Measurements from ENCODE around the gene FEM1B. TPM values are rescaled to one million over a fixed set of nuclear protein-coding genes. Genes with fewer than 3 reads are reported as not detected.

Gene FEM1B
- total RNA-seq, 2 donors from 2014 or later, result 51.3 to 54.6 TPM

DNA sequence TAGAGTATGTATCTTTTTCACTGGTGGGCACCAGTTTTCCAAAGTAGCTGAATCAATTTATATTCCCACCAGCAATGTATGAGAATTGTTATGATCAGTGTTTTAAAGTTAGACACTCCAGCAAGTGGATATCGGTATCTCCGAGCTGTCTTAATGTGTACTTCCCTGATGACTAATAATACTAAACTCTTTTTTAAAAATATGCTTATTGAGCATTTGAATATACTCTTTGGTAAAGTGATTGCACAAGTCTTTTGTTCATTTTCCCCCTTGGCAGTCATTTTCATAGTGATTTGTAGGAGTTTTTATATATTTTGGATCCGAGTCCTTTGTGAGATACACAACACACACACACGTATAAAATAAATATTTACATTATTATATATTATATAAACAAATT lies 12.5 kb upstream of the FEM1B start:
- no peak for DNase-seq
- no peak for ATAC-seq (replicated peaks in 1 of 2)
- H3K4me3 Mint-ChIP-seq, result no peak overlapping the region
- H3K4me1 Mint-ChIP-seq (ENCODE audit: low read depth), result no peaks in the 10 kb centered on the region
- no peaks in the 10 kb centered on the region for H3K9me3 Mint-ChIP-seq
- peaks cover 25% of the 10 kb centered on the region for H3K27me3 Mint-ChIP-seq (ENCODE audit: low read depth)
- no peaks in the 10 kb centered on the region for H3K36me3 Mint-ChIP-seq (ENCODE audit: insufficient read depth in 2 of 2)
- H3K27ac Mint-ChIP-seq, result no peak overlapping the region

DNA sequence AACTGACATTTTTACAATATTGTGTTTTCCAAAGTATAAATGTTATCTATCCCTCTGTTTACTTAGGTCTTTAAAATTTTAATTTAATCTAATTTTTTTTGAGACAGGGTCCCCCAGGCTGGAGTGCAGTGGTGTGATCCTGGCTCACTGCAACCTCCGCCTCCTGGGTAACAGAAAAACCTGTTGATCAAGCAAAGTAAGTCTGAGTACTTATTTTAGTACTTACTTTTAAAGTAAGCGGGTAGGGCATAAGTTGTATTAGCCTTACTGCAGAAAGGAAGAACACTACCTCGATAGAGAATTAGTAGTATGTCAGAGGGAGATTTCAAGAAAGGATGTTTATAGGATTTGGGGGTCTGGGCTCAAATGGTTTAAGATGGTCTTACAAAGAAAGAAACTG lies 11.9 kb upstream of the FEM1B start:
- H3K9me3 Mint-ChIP-seq, result no peaks in the 10 kb centered on the region
- no peak overlapping the region for H3K27ac Mint-ChIP-seq
- H3K27me3 Mint-ChIP-seq (ENCODE audit: low read depth), result peaks cover 25% of the 10 kb centered on the region
- no peak for DNase-seq
- H3K4me1 Mint-ChIP-seq (ENCODE audit: low read depth), result no peaks in the 10 kb centered on the region
- no peaks in the 10 kb centered on the region for H3K36me3 Mint-ChIP-seq (ENCODE audit: insufficient read depth in 2 of 2)
- H3K4me3 Mint-ChIP-seq, result no peak overlapping the region
- ATAC-seq (replicated peaks in 1 of 2), result no peak

- peaks cover 6% of the 10 kb centered on the region for H3K4me1 Mint-ChIP-seq (ENCODE audit: low read depth)
- no peak overlapping the region for H3K27ac Mint-ChIP-seq
- peaks cover 25% of the 10 kb centered on the region for H3K27me3 Mint-ChIP-seq (ENCODE audit: low read depth)
- no peak for ATAC-seq (replicated peaks in 1 of 2)
- DNase-seq, result no peak
- no peaks in the 10 kb centered on the region for H3K36me3 Mint-ChIP-seq (ENCODE audit: insufficient read depth in 2 of 2)
- no peak overlapping the region for H3K4me3 Mint-ChIP-seq
- H3K9me3 Mint-ChIP-seq, result no peaks in the 10 kb centered on the region
Measured at GRCh38 chr15:68268405-68268804, 9.1 kb upstream of the FEM1B start.

DNA sequence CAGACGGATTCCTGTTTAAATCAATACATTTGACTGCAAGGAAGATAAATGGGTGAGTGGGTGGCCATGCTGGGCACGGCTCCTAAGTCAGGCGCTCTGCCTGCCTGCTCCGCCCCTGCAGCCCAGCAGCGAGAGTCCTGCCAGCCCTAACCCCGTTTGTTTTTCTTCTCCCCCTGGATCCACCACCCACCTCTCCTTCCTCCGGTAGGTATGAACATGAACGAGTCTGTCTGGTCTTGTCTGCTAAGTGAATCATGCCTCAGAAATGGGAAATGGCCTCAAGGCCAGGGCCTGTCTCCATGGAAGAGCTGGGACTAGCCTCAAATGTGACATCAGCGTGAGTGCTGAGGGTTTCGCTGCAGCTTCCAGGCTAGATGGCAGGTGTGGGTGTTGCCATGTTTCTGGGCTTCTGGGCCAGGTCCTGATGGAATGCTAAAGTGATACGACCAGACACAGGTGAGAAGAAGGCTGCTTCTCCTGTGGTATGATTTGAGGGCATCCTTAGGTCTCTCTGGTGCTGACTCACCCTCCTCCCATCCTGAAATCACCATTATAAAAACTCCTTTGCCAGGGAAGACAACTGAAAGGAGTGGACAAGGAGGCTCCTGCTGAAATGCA lies 5.6 kb upstream of the FEM1B start:
- no peaks in the 10 kb centered on the region for H3K36me3 Mint-ChIP-seq (ENCODE audit: insufficient read depth in 2 of 2)
- no peak overlapping the region for H3K4me3 Mint-ChIP-seq
- no peaks in the 10 kb centered on the region for H3K9me3 Mint-ChIP-seq
- ATAC-seq (replicated peaks in 1 of 2), result no peak
- no peak overlapping the region for H3K27ac Mint-ChIP-seq
- no peak for DNase-seq
- peaks cover 12% of the 10 kb centered on the region for H3K27me3 Mint-ChIP-seq (ENCODE audit: low read depth)
- H3K4me1 Mint-ChIP-seq (ENCODE audit: low read depth), result peaks cover 21% of the 10 kb centered on the region

DNA sequence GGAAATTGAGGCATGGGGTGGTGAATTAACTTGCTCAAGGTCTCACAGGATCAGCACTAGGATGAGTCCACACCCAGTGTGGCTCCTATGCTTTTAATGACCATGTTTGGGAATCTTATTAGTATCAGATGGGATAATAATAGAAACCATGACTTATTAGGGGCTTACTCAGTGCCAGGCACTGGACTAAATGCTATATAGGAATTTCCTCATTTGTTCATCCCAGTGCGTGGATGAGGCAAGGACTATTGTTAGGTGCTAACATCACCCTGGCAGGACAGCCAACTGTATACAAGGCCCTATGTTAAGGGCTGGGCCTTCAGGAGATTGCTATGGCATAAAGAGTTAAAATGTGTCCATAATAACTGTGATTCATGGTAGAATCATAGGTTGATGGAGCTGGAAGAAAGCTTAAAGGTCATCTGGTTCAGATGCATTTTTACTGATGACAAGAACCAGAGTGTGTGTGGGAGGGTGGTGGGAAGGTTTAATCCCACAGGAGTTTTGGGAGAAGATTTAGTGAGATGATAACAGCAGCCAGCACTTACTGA lies 4.7 kb upstream of the FEM1B start:
- peaks cover 22% of the 10 kb centered on the region for H3K4me1 Mint-ChIP-seq (ENCODE audit: low read depth)
- ATAC-seq (replicated peaks in 1 of 2), result no peak
- H3K9me3 Mint-ChIP-seq, result no peaks in the 10 kb centered on the region
- H3K36me3 Mint-ChIP-seq (ENCODE audit: insufficient read depth in 2 of 2), result no peaks in the 10 kb centered on the region
- H3K27me3 Mint-ChIP-seq (ENCODE audit: low read depth), result peaks cover 10% of the 10 kb centered on the region
- H3K27ac Mint-ChIP-seq, result no peak overlapping the region
- no peak for DNase-seq
- H3K4me3 Mint-ChIP-seq, result no peak overlapping the region

DNA sequence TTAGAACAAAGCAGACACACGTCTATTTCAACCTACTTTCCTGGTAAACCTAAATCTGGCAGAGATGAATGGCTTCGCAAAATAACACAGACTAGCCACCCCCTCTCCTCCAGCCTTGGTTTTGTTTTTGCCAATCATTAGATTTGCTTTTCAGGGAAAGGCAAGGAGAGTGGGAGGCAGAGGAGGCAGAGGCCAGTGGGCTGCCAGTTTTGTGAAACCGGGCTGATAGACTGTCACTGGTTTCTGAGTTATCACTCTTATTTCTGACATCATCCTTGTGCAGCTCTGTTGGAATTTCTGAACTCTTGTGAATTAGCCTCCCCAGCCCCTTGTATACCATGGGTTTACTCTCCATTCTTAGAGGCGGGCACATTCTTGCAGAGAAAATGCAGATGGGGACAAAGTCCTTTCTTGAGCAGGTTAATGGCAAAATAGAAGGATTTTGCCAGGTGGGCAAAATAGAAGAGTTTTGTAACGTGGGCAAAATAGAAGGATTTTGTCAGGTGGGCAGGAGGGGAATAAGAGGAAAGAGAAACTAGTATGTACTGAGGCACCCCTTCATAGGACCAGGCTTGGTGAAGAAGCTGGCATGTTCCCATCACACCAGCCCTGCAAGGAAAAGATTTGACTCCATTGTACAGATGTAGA lies 3.2 kb upstream of the FEM1B start:
- Mint-ChIP-seq H3K4me1 (ENCODE audit: low read depth) (peaks cover 28% of the 10 kb centered on the region), H3K27me3 (ENCODE audit: low read depth) (no peaks in the 10 kb centered on the region), H3K9me3 (no peaks in the 10 kb centered on the region), H3K36me3 (ENCODE audit: insufficient read depth in 2 of 2) (peaks cover 3 to 6% of the 10 kb centered on the region in 2 donors), H3K4me3 (no peak overlapping the region), H3K27ac (no peak overlapping the region)
- DNase-seq (no peak), ATAC-seq (replicated peaks in 1 of 2) (no peak)

DNA sequence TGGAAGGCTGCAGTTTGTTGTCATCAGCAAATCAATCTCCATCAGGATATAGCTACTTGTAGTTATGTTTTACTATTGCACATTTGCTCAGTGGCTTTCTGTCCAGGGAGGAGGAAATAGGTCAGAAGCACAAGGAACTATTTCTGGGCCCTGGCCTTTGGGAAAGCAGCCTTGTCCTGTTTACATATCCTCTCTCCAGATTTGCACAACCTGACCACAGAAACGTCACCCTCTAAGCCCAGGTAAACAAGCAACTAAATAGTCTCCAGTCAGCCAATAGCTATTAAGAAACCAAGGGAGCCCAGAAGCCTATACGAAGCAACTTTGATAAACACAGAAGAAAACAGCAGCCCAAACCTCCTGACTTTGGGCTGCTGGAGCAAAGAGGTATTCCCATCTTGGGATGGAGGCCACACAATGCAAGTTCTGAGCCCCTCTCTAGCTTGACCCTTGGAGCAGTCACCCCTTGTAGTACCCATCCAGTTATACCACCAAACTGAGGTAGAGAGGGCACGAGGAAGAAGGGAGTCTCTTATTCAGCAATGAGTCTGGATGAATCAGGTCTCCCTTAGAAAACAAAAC lies 2.3 kb upstream of the FEM1B start:
- ATAC-seq (replicated peaks in 1 of 2), result no peak
- no peaks in the 10 kb centered on the region for H3K27me3 Mint-ChIP-seq (ENCODE audit: low read depth)
- no peak overlapping the region for H3K27ac Mint-ChIP-seq
- peaks cover 37% of the 10 kb centered on the region for H3K4me1 Mint-ChIP-seq (ENCODE audit: low read depth)
- H3K4me3 Mint-ChIP-seq, result peak overlapping the region in 1 of 2 donors; percentile 38
- no peaks in the 10 kb centered on the region for H3K9me3 Mint-ChIP-seq
- DNase-seq, result no peak
- H3K36me3 Mint-ChIP-seq (ENCODE audit: insufficient read depth in 2 of 2), result peaks cover 6% of the 10 kb centered on the region in 2 donors

GRCh38 chr15:68276668-68277067 lies 877 bp upstream of the FEM1B start:
- Mint-ChIP-seq H3K36me3 (ENCODE audit: insufficient read depth in 2 of 2) (peaks cover 6 to 11% of the 10 kb centered on the region in 2 donors), H3K4me1 (ENCODE audit: low read depth) (peaks cover 51% of the 10 kb centered on the region), H3K27me3 (ENCODE audit: low read depth) (no peaks in the 10 kb centered on the region), H3K9me3 (no peaks in the 10 kb centered on the region), H3K4me3 (peak overlapping the region; percentile 94 to 100), H3K27ac (peak overlapping the region; percentile 98)
- no peak for ATAC-seq (replicated peaks in 1 of 2)
- DNase-seq, result no peak

DNA sequence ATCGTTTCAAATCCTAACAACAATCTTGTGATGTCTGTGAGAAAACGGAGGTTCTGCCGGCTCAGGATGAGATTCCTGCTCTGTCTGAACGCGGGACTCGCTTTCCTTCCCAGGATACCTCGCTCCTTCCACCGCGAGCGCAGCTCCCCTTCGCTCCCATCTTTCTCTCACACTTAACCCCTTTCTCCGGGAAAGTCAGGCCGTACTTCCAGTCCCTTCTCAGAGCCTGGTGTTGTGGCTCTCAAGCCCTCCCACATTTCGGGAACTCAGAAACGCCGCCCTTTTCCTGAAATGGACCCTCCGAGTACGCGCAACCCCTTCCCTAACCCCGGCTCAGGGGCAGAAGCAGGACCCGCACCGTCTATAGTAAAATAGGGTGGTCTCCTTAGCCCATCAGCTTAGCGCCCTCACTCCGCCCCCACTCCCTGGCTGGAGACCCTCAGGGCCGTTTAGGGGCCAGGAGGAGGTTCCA lies 378 bp upstream of the FEM1B start:
- no peaks in the 10 kb centered on the region for H3K9me3 Mint-ChIP-seq
- ATAC-seq (replicated peaks in 1 of 2) (peak; percentile 13 to 14), DNase-seq (no peak)
- H3K4me1 Mint-ChIP-seq (ENCODE audit: low read depth), result peaks cover 56% of the 10 kb centered on the region
- peak overlapping the region; percentile 98 for H3K27ac Mint-ChIP-seq
- H3K4me3 Mint-ChIP-seq, result peak overlapping the region; percentile 94 to 100
- no peaks in the 10 kb centered on the region for H3K27me3 Mint-ChIP-seq (ENCODE audit: low read depth)
- H3K36me3 Mint-ChIP-seq (ENCODE audit: insufficient read depth in 2 of 2), result peaks cover 6 to 16% of the 10 kb centered on the region in 2 donors

- Mint-ChIP-seq H3K27ac (peak overlapping the region; percentile 52), H3K4me3 (peak overlapping the region; percentile 94 to 100), H3K27me3 (ENCODE audit: low read depth) (no peaks in the 10 kb centered on the region), H3K4me1 (ENCODE audit: low read depth) (peaks cover 54% of the 10 kb centered on the region), H3K9me3 (no peaks in the 10 kb centered on the region), H3K36me3 (ENCODE audit: insufficient read depth in 2 of 2) (peaks cover 6 to 16% of the 10 kb centered on the region in 2 donors)
- ATAC-seq (replicated peaks in 1 of 2) (no peak), DNase-seq (no peak)
Measured at GRCh38 chr15:68278345-68278594, 725 bp downstream of the FEM1B start.

GRCh38 chr15:68278595-68279405 lies 1.3 kb downstream of the FEM1B start:
- H3K27me3 Mint-ChIP-seq (ENCODE audit: low read depth), result no peaks in the 10 kb centered on the region
- DNase-seq (peak in 1 of 2 donors; percentile 14), ATAC-seq (replicated peaks in 1 of 2) (no peak)
- peak overlapping the region; percentile 52 for H3K27ac Mint-ChIP-seq
- peaks cover 6 to 16% of the 10 kb centered on the region in 2 donors for H3K36me3 Mint-ChIP-seq (ENCODE audit: insufficient read depth in 2 of 2)
- H3K4me3 Mint-ChIP-seq, result peak overlapping the region; percentile 94 to 100
- no peaks in the 10 kb centered on the region for H3K9me3 Mint-ChIP-seq
- H3K4me1 Mint-ChIP-seq (ENCODE audit: low read depth), result peaks cover 53% of the 10 kb centered on the region

GRCh38 chr15:68279779-68280753 lies 2.5 kb downstream of the FEM1B start:
- H3K27ac Mint-ChIP-seq, result peak overlapping the region; percentile 52
- peak overlapping the region; percentile 94 to 100 for H3K4me3 Mint-ChIP-seq
- no peaks in the 10 kb centered on the region for H3K27me3 Mint-ChIP-seq (ENCODE audit: low read depth)
- no peaks in the 10 kb centered on the region for H3K9me3 Mint-ChIP-seq
- H3K4me1 Mint-ChIP-seq (ENCODE audit: low read depth), result peaks cover 61% of the 10 kb centered on the region
- ATAC-seq (replicated peaks in 1 of 2) (no peak), DNase-seq (no peak)
- H3K36me3 Mint-ChIP-seq (ENCODE audit: insufficient read depth in 2 of 2), result peaks cover 10 to 24% of the 10 kb centered on the region in 2 donors

Data from activated T-cell treated with anti-CD3 and anti-CD28 coated beads, Interleukin-2, amount 50 U/mL, for 72 hours (primary cell).